Muscle of arm (tissue), 12 donors: Measurements from ENCODE around the gene TMEM88. TPM values are rescaled to one million over a fixed set of nuclear protein-coding genes. Genes with fewer than 3 reads are reported as not detected.
A peak's percentile ranks its signal among the peaks of the same experiment; 100 is the strongest.

Experiments
- DNase-seq: peaks from one replicate; pipeline ENCODE4 v3.0.0-alpha.2; 2013
- polyA plus RNA-seq, 12 donors: library from polyadenylated mRNA; unstranded; fragments of 120-200 nt; gene quantifications; one replicate each; pipeline ENCODE4 v1.2.1, GENCODE V29; 2013; ENCODE audit not compliant: insufficient read length in 12 of 12

TMEM88 gene
- polyA plus RNA-seq, 12 donors = 14.1 to 29.0 (median 20.2) TPM; not detected in 1

GRCh38 chr17:7841915-7842379 is 12.9 kb upstream of the TMEM88 start:
- DNase-seq = peak; percentile 95

GRCh38 chr17:7842380-7843256 is 12.2 kb upstream of the TMEM88 start:
- peak; percentile 65 for DNase-seq

GRCh38 chr17:7843257-7843535 is 11.7 kb upstream of the TMEM88 start:
- no peak for DNase-seq

GRCh38 chr17:7843536-7844291 is 11.2 kb upstream of the TMEM88 start:
- peak; percentile 80 for DNase-seq

- DNase-seq = peak; percentile 94
These were observed 10.3 kb upstream of the TMEM88 start for GRCh38 chr17:7844292-7845154.

GRCh38 chr17:7845359-7846062 is 9.4 kb upstream of the TMEM88 start:
- no peak for DNase-seq

- no peak for DNase-seq
These were observed 8.7 kb upstream of the TMEM88 start for GRCh38 chr17:7846063-7846735.

GRCh38 chr17:7846765-7847661 is 7.9 kb upstream of the TMEM88 start:
- no peak for DNase-seq

GRCh38 chr17:7848131-7848579 is 6.7 kb upstream of the TMEM88 start:
- no peak for DNase-seq

GRCh38 chr17:7848739-7849129 is 6.1 kb upstream of the TMEM88 start:
- DNase-seq = no peak

- no peak for DNase-seq
These were observed 5.6 kb upstream of the TMEM88 start for GRCh38 chr17:7849130-7849750.

GRCh38 chr17:7849751-7850504 is 4.9 kb upstream of the TMEM88 start:
- DNase-seq = no peak

- DNase-seq = no peak
These were observed 4.0 kb upstream of the TMEM88 start for GRCh38 chr17:7850701-7851437.

- peak; percentile 92 for DNase-seq
These were observed 3.2 kb upstream of the TMEM88 start for GRCh38 chr17:7851438-7852261.

GRCh38 chr17:7852262-7852670 is 2.6 kb upstream of the TMEM88 start:
- no peak for DNase-seq

GRCh38 chr17:7852919-7853690 is 1.8 kb upstream of the TMEM88 start:
- DNase-seq = no peak
